Mononuclear cell (primary cell): ENCODE data around the gene EGF. TPM values are rescaled to one million over a fixed set of nuclear protein-coding genes. Genes with fewer than 3 reads are reported as not detected.

Source experiments
- H3K27me3 ChIP-seq: 2 replicates; pipeline ENCODE4 v1.6.0; 2011; ENCODE audit warnings: low read length, control low read depth; ENCODE audit not compliant: insufficient read depth
- H3K4me1 ChIP-seq: 2 replicates; pipeline ENCODE4 v1.5.1; 2011; ENCODE audit warnings: mild to moderate bottlenecking, low read length, control low read depth; ENCODE audit not compliant: insufficient read depth
- H3K4me3 ChIP-seq: 2 replicates; pipeline ENCODE4 v1.5.1; 2011; ENCODE audit warnings: mild to moderate bottlenecking, low read length, moderate library complexity
- H3K9me3 ChIP-seq: 2 replicates; pipeline ENCODE4 v1.5.1; 2011; ENCODE audit warnings: low read depth, mild to moderate bottlenecking, control low read depth, low read length
- total RNA-seq: library from RNA; depleted of rRNA; stranded (reverse); fragments of >200 nt; gene quantifications from one replicate; pipeline ENCODE4 v1.2.3, GENCODE V29; 2012

The EGF gene
- total RNA-seq, 1 donor: 7.5 TPM

GRCh38 chr4:109989044-109989443 lies 76.4 kb downstream of the EGF start:
- no peaks in the 10 kb centered on the region for H3K27me3 ChIP-seq
- no peaks in the 10 kb centered on the region for H3K9me3 ChIP-seq
- no peak overlapping the region for H3K4me3 ChIP-seq
- H3K4me1 ChIP-seq: peaks cover 45% of the 10 kb centered on the region

- Histone ChIP-seq H3K4me1 (peaks cover 51% of the 10 kb centered on the region), H3K9me3 (no peaks in the 10 kb centered on the region), H3K4me3 (no peak overlapping the region), H3K27me3 (no peaks in the 10 kb centered on the region)
Measured at GRCh38 chr4:109989618-109990017, 76.9 kb downstream of the EGF start.

GRCh38 chr4:109990261-109991257 lies 77.9 kb downstream of the EGF start:
- no peaks in the 10 kb centered on the region for H3K9me3 ChIP-seq
- H3K4me1 ChIP-seq: peaks cover 54% of the 10 kb centered on the region
- no peaks in the 10 kb centered on the region for H3K27me3 ChIP-seq
- H3K4me3 ChIP-seq: no peak overlapping the region

- no peaks in the 10 kb centered on the region for H3K9me3 ChIP-seq
Measured at GRCh38 chr4:109993116-109993515, 80.4 kb downstream of the EGF start.

GRCh38 chr4:109994415-109994827 lies 81.7 kb downstream of the EGF start:
- H3K27me3 ChIP-seq: no peaks in the 10 kb centered on the region
- H3K4me1 ChIP-seq: peaks cover 53% of the 10 kb centered on the region
- no peak overlapping the region for H3K4me3 ChIP-seq
- H3K9me3 ChIP-seq: no peaks in the 10 kb centered on the region

More at GRCh38 chr4:109993116-109993515, 80.4 kb downstream of the EGF start:
- Histone ChIP-seq H3K4me1 (peaks cover 63% of the 10 kb centered on the region), H3K4me3 (no peak overlapping the region), H3K27me3 (no peaks in the 10 kb centered on the region)

- no peaks in the 10 kb centered on the region for H3K27me3 ChIP-seq
- H3K4me1 ChIP-seq: peaks cover 32% of the 10 kb centered on the region
- H3K9me3 ChIP-seq: no peaks in the 10 kb centered on the region
- no peak overlapping the region for H3K4me3 ChIP-seq
Measured at GRCh38 chr4:109996526-109996925, 83.8 kb downstream of the EGF start.

GRCh38 chr4:109998867-109999584 lies 86.3 kb downstream of the EGF start:
- no peak overlapping the region for H3K4me3 ChIP-seq
- peaks cover 21% of the 10 kb centered on the region for H3K4me1 ChIP-seq
- no peaks in the 10 kb centered on the region for H3K9me3 ChIP-seq
- no peaks in the 10 kb centered on the region for H3K27me3 ChIP-seq

- Histone ChIP-seq H3K4me3 (no peak overlapping the region), H3K9me3 (no peaks in the 10 kb centered on the region), H3K4me1 (peaks cover 16% of the 10 kb centered on the region), H3K27me3 (no peaks in the 10 kb centered on the region)
Measured at GRCh38 chr4:109999585-109999912, 86.9 kb downstream of the EGF start.

- Histone ChIP-seq H3K4me1 (peaks cover 4% of the 10 kb centered on the region), H3K9me3 (no peaks in the 10 kb centered on the region), H3K27me3 (no peaks in the 10 kb centered on the region), H3K4me3 (no peak overlapping the region)
Measured at GRCh38 chr4:110002326-110002725, 89.6 kb downstream of the EGF start.

GRCh38 chr4:110003401-110004187 lies 90.9 kb downstream of the EGF start:
- Histone ChIP-seq H3K4me1 (peaks cover 4% of the 10 kb centered on the region), H3K4me3 (no peak overlapping the region), H3K9me3 (no peaks in the 10 kb centered on the region), H3K27me3 (no peaks in the 10 kb centered on the region)

- no peaks in the 10 kb centered on the region for H3K27me3 ChIP-seq
- H3K4me3 ChIP-seq: no peak overlapping the region
- no peaks in the 10 kb centered on the region for H3K9me3 ChIP-seq
- H3K4me1 ChIP-seq: peaks cover 4% of the 10 kb centered on the region
Measured at GRCh38 chr4:110004556-110004955, 91.9 kb downstream of the EGF start.

GRCh38 chr4:110005461-110006056 lies 92.9 kb downstream of the EGF start:
- H3K9me3 ChIP-seq: no peaks in the 10 kb centered on the region
- H3K27me3 ChIP-seq: no peaks in the 10 kb centered on the region
- no peak overlapping the region for H3K4me3 ChIP-seq
- peaks cover 4% of the 10 kb centered on the region for H3K4me1 ChIP-seq

GRCh38 chr4:110007217-110007616 lies 94.5 kb downstream of the EGF start:
- Histone ChIP-seq H3K9me3 (no peaks in the 10 kb centered on the region), H3K4me1 (peaks cover 2% of the 10 kb centered on the region), H3K4me3 (no peak overlapping the region), H3K27me3 (no peaks in the 10 kb centered on the region)

- no peaks in the 10 kb centered on the region for H3K4me1 ChIP-seq
Measured at GRCh38 chr4:110008540-110008939, 95.9 kb downstream of the EGF start.

More at GRCh38 chr4:110008540-110008939, 95.9 kb downstream of the EGF start:
- H3K4me3 ChIP-seq: no peak overlapping the region
- H3K27me3 ChIP-seq: peaks cover 4% of the 10 kb centered on the region
- no peaks in the 10 kb centered on the region for H3K9me3 ChIP-seq
